Thyroid gland (tissue), 4 donors: Measurements from ENCODE around the gene SDSL. TPM values are rescaled to one million over a fixed set of nuclear protein-coding genes. Genes with fewer than 3 reads are reported as not detected.

Experiments
- DNase-seq, 2 donors: peaks; one replicate each; pipeline ENCODE4 v3.0.0-alpha.2; 2019
- H3K27ac ChIP-seq, 3 donors: fragments of 200-600 bp; sonication (generic); 1 replicate in 2 of 3; 2 replicates in 1 of 3; pipeline ENCODE4 v1.5.1; 2016 to 2019; ENCODE audit warnings: mild to moderate bottlenecking in 1 of 3, moderate library complexity in 1 of 3
- H3K27me3 ChIP-seq: fragments of 200-600 bp; sonication (generic); one replicate; pipeline ENCODE4 v1.5.1; 2019
- H3K36me3 ChIP-seq, 2 donors: fragments of 200-600 bp; sonication (generic); one replicate each; pipeline ENCODE4 v1.5.1; 2016 to 2019
- H3K4me1 ChIP-seq, 2 donors: fragments of 200-600 bp; sonication (generic); one replicate each; pipeline ENCODE4 v1.5.1; 2017 to 2019
- H3K4me3 ChIP-seq, 3 donors: fragments of 200-600 bp; sonication (generic); replicated peaks in 1 of 3; 1 replicate in 2 of 3; 2 replicates in 1 of 3; pipeline ENCODE4 v1.5.1; 2016; ENCODE audit warnings: mild to moderate bottlenecking in 1 of 3
- H3K9me3 ChIP-seq: fragments of 200-600 bp; sonication (generic); one replicate; pipeline ENCODE4 v1.5.1; 2017
- POLR2A ChIP-seq, 2 donors: fragments of 450-650 bp; IDR thresholded peaks; one replicate each; pipeline ENCODE4 v1.6.1; 2017; ENCODE audit warnings: antibody characterized with exemption in 2 of 2, mild to moderate bottlenecking in 2 of 2, moderate library complexity in 1 of 2
- WGBS, 2 donors: methylation state at CpG; one replicate each; pipeline ENCODE4 v1.1.5; 2017; 5-methylcytosine and 5-hydroxymethylcytosine counted together
- intact Hi-C: fragments of 100-400 bp; cut with DNase I; formaldehyde crosslinking; loops from one replicate; pipeline ENCODE4 v1.15.1; 2023
- total RNA-seq, 4 donors: library from RNA; depleted of rRNA; stranded (reverse); fragments of >200 nt; gene quantifications; one replicate each; pipeline ENCODE4 v1.2.3, GENCODE V29; 2016
- TF ChIP-seq, protein P1 (sequence below), 6 experiments: fragments of 200-600 bp in 3 of 6; fragments of 450-650 bp in 3 of 6; sonication (generic) in 3 of 6; IDR thresholded peaks; one replicate each; pipeline ENCODE4 v1.5.1; 2016 to 2019; ENCODE audit warnings: antibody characterized with exemption in 6 of 6, mild to moderate bottlenecking in 2 of 6, inconsistent platforms in 1 of 6, moderate library complexity in 1 of 6

SDSL gene
- total RNA-seq, 4 donors from 2014 or later, result 13.6 to 42.2 (median 27.5) TPM

DNA sequence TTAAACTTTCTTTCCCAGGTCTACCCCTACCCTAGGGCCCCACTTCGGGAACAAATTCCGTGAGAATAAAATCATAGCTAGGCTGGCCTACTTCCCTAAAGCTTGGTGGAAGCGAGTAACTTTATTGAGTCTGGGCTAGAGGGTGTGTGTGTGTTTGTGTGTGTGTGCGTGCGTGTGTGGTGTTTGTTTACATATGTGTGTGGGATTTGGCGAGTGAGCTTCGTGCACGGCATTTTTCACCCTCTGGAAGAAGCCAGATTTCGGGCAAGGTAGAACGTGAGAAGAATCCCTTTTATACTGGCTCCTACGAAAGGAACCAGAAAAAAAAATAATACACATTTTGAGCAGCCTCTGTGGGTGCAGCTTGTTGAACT, 57.0 kb downstream of the SDSL start:
- DNase-seq, result no peak
- no peak overlapping the region for H3K27ac ChIP-seq
- H3K9me3 ChIP-seq, result no peaks in the 10 kb centered on the region
- no peaks in the 10 kb centered on the region for H3K4me1 ChIP-seq
- peaks cover 28% of the 10 kb centered on the region for H3K27me3 ChIP-seq
- H3K36me3 ChIP-seq, result no peaks in the 10 kb centered on the region
- H3K4me3 ChIP-seq, result no peak overlapping the region
- no peak for TF ChIP-seq POLR2A (IDR thresholded peaks at IDR 0.05)
- TF ChIP-seq, protein P1, sequence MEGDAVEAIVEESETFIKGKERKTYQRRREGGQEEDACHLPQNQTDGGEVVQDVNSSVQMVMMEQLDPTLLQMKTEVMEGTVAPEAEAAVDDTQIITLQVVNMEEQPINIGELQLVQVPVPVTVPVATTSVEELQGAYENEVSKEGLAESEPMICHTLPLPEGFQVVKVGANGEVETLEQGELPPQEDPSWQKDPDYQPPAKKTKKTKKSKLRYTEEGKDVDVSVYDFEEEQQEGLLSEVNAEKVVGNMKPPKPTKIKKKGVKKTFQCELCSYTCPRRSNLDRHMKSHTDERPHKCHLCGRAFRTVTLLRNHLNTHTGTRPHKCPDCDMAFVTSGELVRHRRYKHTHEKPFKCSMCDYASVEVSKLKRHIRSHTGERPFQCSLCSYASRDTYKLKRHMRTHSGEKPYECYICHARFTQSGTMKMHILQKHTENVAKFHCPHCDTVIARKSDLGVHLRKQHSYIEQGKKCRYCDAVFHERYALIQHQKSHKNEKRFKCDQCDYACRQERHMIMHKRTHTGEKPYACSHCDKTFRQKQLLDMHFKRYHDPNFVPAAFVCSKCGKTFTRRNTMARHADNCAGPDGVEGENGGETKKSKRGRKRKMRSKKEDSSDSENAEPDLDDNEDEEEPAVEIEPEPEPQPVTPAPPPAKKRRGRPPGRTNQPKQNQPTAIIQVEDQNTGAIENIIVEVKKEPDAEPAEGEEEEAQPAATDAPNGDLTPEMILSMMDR (IDR thresholded peaks at IDR 0.05), result no peak
- WGBS, 2 donors, result 5 to 6% methylated on average over 11 of the region's 11 CpGs
- intact Hi-C loops, result no loop called here

- intact Hi-C loops, result no loop called here
- Histone ChIP-seq H3K27ac (no peak overlapping the region), H3K4me1 (no peaks in the 10 kb centered on the region), H3K9me3 (no peaks in the 10 kb centered on the region), H3K36me3 (no peaks in the 10 kb centered on the region), H3K4me3 (no peak overlapping the region), H3K27me3 (peaks cover 28% of the 10 kb centered on the region)
- peak; percentile 34 to 61 for DNase-seq
- 3 to 4% methylated on average over 60 to 61 of the region's 61 CpGs for WGBS, 2 donors
- TF ChIP-seq POLR2A (IDR thresholded peaks at IDR 0.05), result no peak
- TF ChIP-seq, protein P1 (IDR thresholded peaks at IDR 0.05), result no peak
These were observed 57.6 kb downstream of the SDSL start for GRCh38 chr12:113479590-113480335.

- Histone ChIP-seq H3K27ac (no peak overlapping the region), H3K4me1 (no peaks in the 10 kb centered on the region), H3K4me3 (no peak overlapping the region), H3K9me3 (no peaks in the 10 kb centered on the region), H3K36me3 (no peaks in the 10 kb centered on the region), H3K27me3 (peaks cover 27% of the 10 kb centered on the region)
- 13 to 20% methylated on average over 9 of the region's 9 CpGs for WGBS, 2 donors
- no peak for DNase-seq
- intact Hi-C loops, result no loop called here
- no peak for TF ChIP-seq POLR2A (IDR thresholded peaks at IDR 0.05)
- TF ChIP-seq, protein P1 (IDR thresholded peaks at IDR 0.05), result no peak
These were observed 58.3 kb downstream of the SDSL start for GRCh38 chr12:113480336-113480971.

GRCh38 chr12:113482334-113482733, 60.2 kb downstream of the SDSL start:
- Histone ChIP-seq H3K4me3 (no peak overlapping the region), H3K36me3 (no peaks in the 10 kb centered on the region), H3K4me1 (no peaks in the 10 kb centered on the region), H3K27ac (no peak overlapping the region), H3K9me3 (no peaks in the 10 kb centered on the region), H3K27me3 (peaks cover 16% of the 10 kb centered on the region)
- intact Hi-C loops, result no loop called here
- TF ChIP-seq, protein P1 (IDR thresholded peaks at IDR 0.05), result no peak
- no peak for TF ChIP-seq POLR2A (IDR thresholded peaks at IDR 0.05)
- no peak for DNase-seq
- WGBS, 2 donors, result 7 to 8% methylated on average over 1 of the region's 1 CpG

- 0 to 6% methylated on average over 1 to 2 of the region's 2 CpGs for WGBS, 2 donors
These were observed 63.1 kb downstream of the SDSL start for GRCh38 chr12:113485330-113485729.

More at GRCh38 chr12:113485330-113485729, 63.1 kb downstream of the SDSL start:
- TF ChIP-seq POLR2A (IDR thresholded peaks at IDR 0.05), result no peak
- TF ChIP-seq, protein P1 (IDR thresholded peaks at IDR 0.05), result no peak
- intact Hi-C loops, result no loop called here
- Histone ChIP-seq H3K4me1 (no peaks in the 10 kb centered on the region), H3K36me3 (no peaks in the 10 kb centered on the region), H3K27ac (no peak overlapping the region), H3K9me3 (no peaks in the 10 kb centered on the region), H3K4me3 (no peak overlapping the region), H3K27me3 (no peaks in the 10 kb centered on the region)
- no peak for DNase-seq
